GM12874 (cell line): ENCODE data around the gene APBA3.

ENCODE experiments used
- CTCF ChIP-seq: IDR thresholded peaks from 2 replicates; pipeline ENCODE4 v1.5.1; 2011; ENCODE audit warnings: low read depth, mild to moderate bottlenecking, control low read depth, low read length, moderate library complexity; ENCODE audit not compliant: insufficient read depth

Gene APBA3

GRCh38 chr19:3805859-3806258 lies 44.4 kb upstream of the APBA3 start:
- TF ChIP-seq CTCF: no peak

GRCh38 chr19:3804429-3804828 lies 42.9 kb upstream of the APBA3 start:
- no peak for TF ChIP-seq CTCF

GRCh38 chr19:3803986-3804385 lies 42.5 kb upstream of the APBA3 start:
- no peak for TF ChIP-seq CTCF

- TF ChIP-seq CTCF: no peak
Observed at GRCh38 chr19:3803114-3803888, 41.8 kb upstream of the APBA3 start.

GRCh38 chr19:3801412-3802096 lies 40.1 kb upstream of the APBA3 start:
- no peak for TF ChIP-seq CTCF

GRCh38 chr19:3800996-3801395 lies 39.5 kb upstream of the APBA3 start:
- no peak for TF ChIP-seq CTCF

- TF ChIP-seq CTCF: no peak
Observed at GRCh38 chr19:3798137-3798536, 36.6 kb upstream of the APBA3 start.
